Bone marrow (tissue), 2 donors: ENCODE results near the gene FAM184B.

Experiments
- DNase-seq, 2 donors: peaks; one replicate each; lab custom pipeline; 2025; lab: John Stamatoyannopoulos, UW

Gene FAM184B

GRCh38 chr4:17773135-17773698 is 8.2 kb downstream of the FAM184B start:
- no peak for DNase-seq

GRCh38 chr4:17771284-17771908 is 10.0 kb downstream of the FAM184B start:
- no peak for DNase-seq

- DNase-seq: no peak
Measured at GRCh38 chr4:17770845-17771244, 10.6 kb downstream of the FAM184B start.

GRCh38 chr4:17769406-17770174 is 11.8 kb downstream of the FAM184B start:
- DNase-seq: no peak

- no peak for DNase-seq
Measured at GRCh38 chr4:17766826-17767458, 14.5 kb downstream of the FAM184B start.

GRCh38 chr4:17765514-17766286 is 15.7 kb downstream of the FAM184B start:
- DNase-seq: no peak

- DNase-seq: no peak
Measured at GRCh38 chr4:17763931-17764330, 17.5 kb downstream of the FAM184B start.

- no peak for DNase-seq
Measured at GRCh38 chr4:17763416-17763815, 18.0 kb downstream of the FAM184B start.

GRCh38 chr4:17762726-17763125 is 18.7 kb downstream of the FAM184B start:
- no peak for DNase-seq

GRCh38 chr4:17761062-17761461 is 20.4 kb downstream of the FAM184B start:
- DNase-seq: no peak

- no peak for DNase-seq
Measured at GRCh38 chr4:17760626-17761025, 20.8 kb downstream of the FAM184B start.

- no peak for DNase-seq
Measured at GRCh38 chr4:17758485-17758884, 22.9 kb downstream of the FAM184B start.

- DNase-seq: no peak
Measured at GRCh38 chr4:17757621-17758020, 23.8 kb downstream of the FAM184B start.

GRCh38 chr4:17753646-17754045 is 27.8 kb downstream of the FAM184B start:
- DNase-seq: no peak

GRCh38 chr4:17740702-17741101 is 40.7 kb downstream of the FAM184B start:
- DNase-seq: no peak

- no peak for DNase-seq
Measured at GRCh38 chr4:17736484-17736883, 44.9 kb downstream of the FAM184B start.

GRCh38 chr4:17726911-17727310 is 54.5 kb downstream of the FAM184B start:
- DNase-seq: no peak

- DNase-seq: no peak
Measured at GRCh38 chr4:17723648-17724047, 57.8 kb downstream of the FAM184B start.

GRCh38 chr4:17722356-17722700 is 59.1 kb downstream of the FAM184B start:
- no peak for DNase-seq

GRCh38 chr4:17721496-17722355 is 59.7 kb downstream of the FAM184B start:
- no peak for DNase-seq

GRCh38 chr4:17719106-17719505 is 62.3 kb downstream of the FAM184B start:
- no peak for DNase-seq
